ENCODE results near the gene PLD2.
A peak's percentile ranks its signal among the peaks of the same experiment; 100 is the strongest.

GRCh38 chr17:4772235-4772613, 34.7 kb upstream of the PLD2 start:
- no peak for TF ChIP-seq CTCF (IDR thresholded peaks at IDR 0.05)
- no peak for TF ChIP-seq POLR2A (IDR thresholded peaks at IDR 0.05)
- no peak for TF ChIP-seq EP300 (IDR thresholded peaks at IDR 0.05; ENCODE audit: low read depth)
- TF ChIP-seq POLR2AphosphoS5 (IDR thresholded peaks at IDR 0.05), result peak in 1 of 3 donors; percentile 37
